ENCODE data around the gene CAMTA1. TPM values are rescaled to one million over a fixed set of nuclear protein-coding genes. Genes with fewer than 3 reads are reported as not detected.

CAMTA1 gene
- total RNA-seq, 1 donor from 2014 or later: 109 TPM

- H3K9me3 Mint-ChIP-seq: no peaks in the 10 kb centered on the region
- H3K36me3 Mint-ChIP-seq (ENCODE audit: low read depth): no peaks in the 10 kb centered on the region
- no peaks in the 10 kb centered on the region for H3K27me3 Mint-ChIP-seq (ENCODE audit: low read depth)
- TF ChIP-seq CTCF (conservative IDR thresholded peaks at IDR 0.05): no peak
- peaks cover 13% of the 10 kb centered on the region for H3K4me1 Mint-ChIP-seq
- no peak overlapping the region for H3K4me3 Mint-ChIP-seq
- H3K27ac Mint-ChIP-seq (ENCODE audit: unreplicated experiment): no peak overlapping the region
- no peak for DNase-seq (ENCODE audit: low read depth, low spot score)
Observed at GRCh38 chr1:7636795-7637526, 851.7 kb downstream of the CAMTA1 start.

GRCh38 chr1:7638078-7638477 is 852.8 kb downstream of the CAMTA1 start:
- peaks cover 13% of the 10 kb centered on the region for H3K4me1 Mint-ChIP-seq
- no peaks in the 10 kb centered on the region for H3K36me3 Mint-ChIP-seq (ENCODE audit: low read depth)
- H3K4me3 Mint-ChIP-seq: no peak overlapping the region
- no peaks in the 10 kb centered on the region for H3K27me3 Mint-ChIP-seq (ENCODE audit: low read depth)
- no peak overlapping the region for H3K27ac Mint-ChIP-seq (ENCODE audit: unreplicated experiment)
- no peaks in the 10 kb centered on the region for H3K9me3 Mint-ChIP-seq
- no peak for DNase-seq (ENCODE audit: low read depth, low spot score)
- TF ChIP-seq CTCF (conservative IDR thresholded peaks at IDR 0.05): no peak

GRCh38 chr1:7639435-7640131 is 854.3 kb downstream of the CAMTA1 start:
- H3K27ac Mint-ChIP-seq (ENCODE audit: unreplicated experiment): peak overlapping the region; percentile 75
- no peak overlapping the region for H3K4me3 Mint-ChIP-seq
- no peaks in the 10 kb centered on the region for H3K9me3 Mint-ChIP-seq
- H3K27me3 Mint-ChIP-seq (ENCODE audit: low read depth): no peaks in the 10 kb centered on the region
- peaks cover 13% of the 10 kb centered on the region for H3K4me1 Mint-ChIP-seq
- no peak for DNase-seq (ENCODE audit: low read depth, low spot score)
- no peak for TF ChIP-seq CTCF (conservative IDR thresholded peaks at IDR 0.05)
- no peaks in the 10 kb centered on the region for H3K36me3 Mint-ChIP-seq (ENCODE audit: low read depth)

- TF ChIP-seq CTCF (conservative IDR thresholded peaks at IDR 0.05): no peak
- H3K27me3 Mint-ChIP-seq (ENCODE audit: low read depth): no peaks in the 10 kb centered on the region
- H3K4me1 Mint-ChIP-seq: peaks cover 13% of the 10 kb centered on the region
- DNase-seq (ENCODE audit: low read depth, low spot score): no peak
- H3K9me3 Mint-ChIP-seq: no peaks in the 10 kb centered on the region
- H3K4me3 Mint-ChIP-seq: no peak overlapping the region
- H3K36me3 Mint-ChIP-seq (ENCODE audit: low read depth): no peaks in the 10 kb centered on the region
- no peak overlapping the region for H3K27ac Mint-ChIP-seq (ENCODE audit: unreplicated experiment)
Observed at GRCh38 chr1:7640350-7640749, 855.1 kb downstream of the CAMTA1 start.

GRCh38 chr1:7640920-7641585 is 855.8 kb downstream of the CAMTA1 start:
- no peak for TF ChIP-seq CTCF (conservative IDR thresholded peaks at IDR 0.05)
- no peaks in the 10 kb centered on the region for H3K36me3 Mint-ChIP-seq (ENCODE audit: low read depth)
- H3K4me3 Mint-ChIP-seq: no peak overlapping the region

More at GRCh38 chr1:7640920-7641585, 855.8 kb downstream of the CAMTA1 start:
- DNase-seq (ENCODE audit: low read depth, low spot score): no peak
- Mint-ChIP-seq H3K27me3 (ENCODE audit: low read depth) (no peaks in the 10 kb centered on the region), H3K4me1 (peaks cover 13% of the 10 kb centered on the region), H3K27ac (ENCODE audit: unreplicated experiment) (no peak overlapping the region), H3K9me3 (no peaks in the 10 kb centered on the region)

All from neural crest cell (in vitro differentiated cells).